Tibial artery (tissue), 4 donors: ENCODE measurements around the gene MS4A3.

Experiments used
- DNase-seq, 2 donors: peaks; one replicate each; pipeline ENCODE4 v3.0.0-alpha.2; 2019
- H3K27ac ChIP-seq, 2 donors: fragments of 200-600 bp; sonication (generic) in 1 of 2; 1 replicate in 1 of 2; 2 replicates in 1 of 2; pipeline ENCODE4 v1.5.1; 2018 to 2019; ENCODE audit warnings: mild to moderate bottlenecking in 1 of 2
- H3K27me3 ChIP-seq, 2 donors: fragments of 200-600 bp; sonication (generic) in 1 of 2; one replicate each; pipeline versions ENCODE4 v1.5.1 to v1.6.0; 2016 to 2019
- H3K36me3 ChIP-seq, 3 donors: fragments of 200-600 bp; sonication (generic) in 2 of 3; one replicate each; pipeline ENCODE4 v1.5.1; 2016 to 2019; ENCODE audit warnings: mild to moderate bottlenecking in 2 of 3
- H3K4me1 ChIP-seq, 4 donors: fragments of 200-600 bp; sonication (generic) in 2 of 4; 1 replicate in 3 of 4; 2 replicates in 1 of 4; pipeline ENCODE4 v1.5.1; 2016 to 2019
- H3K4me3 ChIP-seq, 2 donors: fragments of 200-600 bp; sonication (generic) in 1 of 2; 1 replicate in 1 of 2; 2 replicates in 1 of 2; pipeline ENCODE4 v1.5.1; 2018 to 2019; ENCODE audit warnings: mild to moderate bottlenecking in 2 of 2
- H3K9me3 ChIP-seq, 3 donors: fragments of 200-600 bp; sonication (generic) in 1 of 3; one replicate each; pipeline ENCODE4 v1.5.1; 2016 to 2019
- intact Hi-C: fragments of 100-400 bp; cut with DNase I; formaldehyde crosslinking; loops from one replicate; pipeline ENCODE4 v1.15.0; 2023; ENCODE audit warnings: low total_unique reads
- TF ChIP-seq, protein P1 (sequence below), 2 experiments: fragments of 200-600 bp in 1 of 2; fragments of 450-650 bp in 1 of 2; IDR thresholded peaks; one replicate each; pipeline ENCODE4 v1.5.1; 2017 to 2019; ENCODE audit warnings: antibody characterized with exemption in 2 of 2, mild to moderate bottlenecking in 1 of 2, moderate library complexity in 1 of 2

Gene MS4A3

GRCh38 chr11:60077216-60077817, 20.9 kb downstream of the MS4A3 start:
- H3K4me1 ChIP-seq = no peaks in the 10 kb centered on the region
- intact Hi-C loops = no loop called here
- DNase-seq = no peak
- H3K36me3 ChIP-seq = no peaks in the 10 kb centered on the region
- TF ChIP-seq, protein P1, sequence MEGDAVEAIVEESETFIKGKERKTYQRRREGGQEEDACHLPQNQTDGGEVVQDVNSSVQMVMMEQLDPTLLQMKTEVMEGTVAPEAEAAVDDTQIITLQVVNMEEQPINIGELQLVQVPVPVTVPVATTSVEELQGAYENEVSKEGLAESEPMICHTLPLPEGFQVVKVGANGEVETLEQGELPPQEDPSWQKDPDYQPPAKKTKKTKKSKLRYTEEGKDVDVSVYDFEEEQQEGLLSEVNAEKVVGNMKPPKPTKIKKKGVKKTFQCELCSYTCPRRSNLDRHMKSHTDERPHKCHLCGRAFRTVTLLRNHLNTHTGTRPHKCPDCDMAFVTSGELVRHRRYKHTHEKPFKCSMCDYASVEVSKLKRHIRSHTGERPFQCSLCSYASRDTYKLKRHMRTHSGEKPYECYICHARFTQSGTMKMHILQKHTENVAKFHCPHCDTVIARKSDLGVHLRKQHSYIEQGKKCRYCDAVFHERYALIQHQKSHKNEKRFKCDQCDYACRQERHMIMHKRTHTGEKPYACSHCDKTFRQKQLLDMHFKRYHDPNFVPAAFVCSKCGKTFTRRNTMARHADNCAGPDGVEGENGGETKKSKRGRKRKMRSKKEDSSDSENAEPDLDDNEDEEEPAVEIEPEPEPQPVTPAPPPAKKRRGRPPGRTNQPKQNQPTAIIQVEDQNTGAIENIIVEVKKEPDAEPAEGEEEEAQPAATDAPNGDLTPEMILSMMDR (IDR thresholded peaks at IDR 0.05) = no peak
- no peak overlapping the region for H3K4me3 ChIP-seq
- H3K27me3 ChIP-seq = no peaks in the 10 kb centered on the region
- no peak overlapping the region for H3K27ac ChIP-seq
- H3K9me3 ChIP-seq = peaks cover 0 to 10% (median 0%) of the 10 kb centered on the region in 3 donors

- Histone ChIP-seq H3K4me3 (no peak overlapping the region), H3K36me3 (no peaks in the 10 kb centered on the region), H3K9me3 (peaks cover 0 to 10% (median 0%) of the 10 kb centered on the region in 3 donors), H3K4me1 (no peaks in the 10 kb centered on the region), H3K27me3 (no peaks in the 10 kb centered on the region), H3K27ac (no peak overlapping the region)
- intact Hi-C loops = no loop called here
- TF ChIP-seq, protein P1 (IDR thresholded peaks at IDR 0.05) = no peak
- no peak for DNase-seq
Observed at GRCh38 chr11:60077981-60078380, 21.5 kb downstream of the MS4A3 start.

DNA sequence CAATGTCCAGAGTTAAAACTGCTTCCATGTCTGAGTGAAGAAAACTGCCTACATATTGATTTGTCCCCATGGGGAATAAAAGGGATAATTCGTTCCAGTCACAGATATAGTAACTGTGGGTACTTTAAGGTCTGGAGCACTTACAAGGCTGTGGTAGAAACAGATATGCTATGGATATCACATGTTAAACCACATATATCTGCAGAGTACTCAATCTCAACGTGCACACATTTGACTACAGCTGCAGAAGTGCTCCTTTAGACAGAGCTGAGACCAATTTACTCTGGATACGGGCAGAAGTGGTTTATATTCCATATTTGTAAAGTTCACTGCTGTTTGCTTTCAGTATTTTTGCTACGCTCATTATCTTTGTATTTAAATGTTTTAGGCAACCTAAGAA, 22.3 kb downstream of the MS4A3 start:
- Histone ChIP-seq H3K9me3 (peaks cover 0 to 10% (median 0%) of the 10 kb centered on the region in 3 donors), H3K4me3 (no peak overlapping the region), H3K27ac (no peak overlapping the region), H3K27me3 (no peaks in the 10 kb centered on the region), H3K4me1 (no peaks in the 10 kb centered on the region), H3K36me3 (no peaks in the 10 kb centered on the region)
- no peak for DNase-seq
- TF ChIP-seq, protein P1 (IDR thresholded peaks at IDR 0.05) = no peak
- intact Hi-C loops = no loop called here

DNA sequence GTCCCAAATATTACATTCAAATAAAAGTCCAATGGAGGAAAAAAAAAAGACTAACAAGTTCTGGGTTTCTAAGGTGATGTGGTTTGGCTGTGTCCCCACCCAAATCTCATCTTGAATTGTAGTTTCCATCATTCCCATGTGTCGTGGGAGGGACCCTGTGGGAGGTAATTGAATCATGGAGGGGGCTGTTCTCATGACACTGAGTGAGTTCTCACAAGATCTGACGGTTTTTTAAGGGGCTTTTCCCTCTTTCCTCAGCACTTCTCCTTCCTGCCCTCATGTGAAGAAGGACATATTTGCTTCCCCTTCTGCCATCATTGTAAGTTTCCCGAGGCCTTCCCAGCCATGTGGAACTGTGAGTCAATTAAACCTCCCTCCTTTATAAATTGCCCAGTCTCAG, 24.1 kb downstream of the MS4A3 start:
- DNase-seq = no peak
- no peaks in the 10 kb centered on the region for H3K27me3 ChIP-seq
- intact Hi-C loops = no loop called here
- no peaks in the 10 kb centered on the region for H3K4me1 ChIP-seq
- H3K27ac ChIP-seq = no peak overlapping the region
- TF ChIP-seq, protein P1 (IDR thresholded peaks at IDR 0.05) = no peak
- H3K36me3 ChIP-seq = no peaks in the 10 kb centered on the region
- peaks cover 0 to 10% (median 0%) of the 10 kb centered on the region in 3 donors for H3K9me3 ChIP-seq
- no peak overlapping the region for H3K4me3 ChIP-seq

DNA sequence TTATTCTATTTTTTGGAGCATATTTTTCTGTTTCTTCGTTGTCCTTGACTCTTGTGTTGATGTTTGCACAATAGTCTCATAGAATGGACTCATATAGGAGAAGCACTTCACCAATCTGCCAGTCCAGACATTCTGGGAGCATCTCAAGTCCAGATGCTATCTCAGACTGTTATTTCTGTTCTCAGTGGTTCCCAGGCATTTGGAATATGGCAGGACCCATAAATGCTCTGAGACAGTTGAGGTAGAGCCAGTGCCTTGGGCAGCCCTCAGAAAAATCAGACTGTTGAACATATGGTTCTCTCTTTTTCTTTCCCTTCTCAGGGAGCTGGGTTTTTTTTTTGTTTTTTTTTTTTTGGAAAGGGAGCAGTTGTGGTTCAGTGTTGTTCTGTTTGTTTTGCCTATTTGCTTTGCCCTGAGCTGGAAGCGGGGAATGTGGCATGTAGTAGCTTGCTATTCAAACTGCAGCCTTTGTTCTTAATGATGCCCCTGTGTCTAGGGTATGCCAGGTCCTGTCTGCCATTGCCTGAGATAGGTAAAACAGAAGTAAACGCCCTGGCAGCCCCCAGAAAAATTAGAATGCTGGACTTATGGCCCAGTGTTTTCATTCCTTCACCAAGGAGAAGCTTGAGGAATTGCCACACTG, 28.3 kb downstream of the MS4A3 start:
- intact Hi-C loops = no loop called here
- H3K4me1 ChIP-seq = no peaks in the 10 kb centered on the region
- no peak overlapping the region for H3K4me3 ChIP-seq
- TF ChIP-seq, protein P1 (IDR thresholded peaks at IDR 0.05) = no peak
- no peaks in the 10 kb centered on the region for H3K27me3 ChIP-seq
- no peak for DNase-seq
- no peaks in the 10 kb centered on the region for H3K9me3 ChIP-seq
- no peaks in the 10 kb centered on the region for H3K36me3 ChIP-seq
- no peak overlapping the region for H3K27ac ChIP-seq
